Activated T-helper 1 cell treated with anti-CD3 and anti-CD28 coated beads, Interleukin-12 subunit alpha, Interleukin-12 subunit beta, Interleukin-2, Interleukin-4 antibody, amounts not matched to agents 30 ng/mL and 10 ng/mL and 1 ng/mL, durations not matched to agents 14 hours and 24 hours and 36 hours (primary cell): ENCODE data around the gene CBFA2T3. TPM values are rescaled to one million over a fixed set of nuclear protein-coding genes. Genes with fewer than 3 reads are reported as not detected.
"Not testable (repeated sequence)": the region's sequence is repeated elsewhere in the genome, so short reads cannot be mapped to it uniquely, and the experiment has no call there.

Source experiments
- DNase-seq: peaks from one replicate; pipeline ENCODE4 v3.0.0; 2021; ENCODE audit warnings: low spot score
- H3K27ac Mint-ChIP-seq: one replicate; pipeline ENCODE4 v1.8.0; 2021; ENCODE audit warnings: mild to moderate bottlenecking, mixed read lengths
- H3K27me3 Mint-ChIP-seq: one replicate; pipeline ENCODE4 v1.8.0; 2022; ENCODE audit warnings: mild to moderate bottlenecking, moderate library complexity, mixed read lengths; ENCODE audit not compliant: insufficient read depth
- H3K36me3 Mint-ChIP-seq: one replicate; pipeline ENCODE4 v1.8.0; 2021; ENCODE audit warnings: low read depth, mixed read lengths
- H3K4me1 Mint-ChIP-seq: one replicate; pipeline ENCODE4 v1.8.0; 2021; ENCODE audit warnings: low read depth, mixed read lengths
- H3K4me3 Mint-ChIP-seq: one replicate; pipeline ENCODE4 v1.8.0; 2021; ENCODE audit warnings: mild to moderate bottlenecking, moderate library complexity, mixed read lengths
- H3K9me3 Mint-ChIP-seq: one replicate; pipeline ENCODE4 v1.8.0; 2021; ENCODE audit warnings: mixed read lengths
- intact Hi-C: fragments of 100-400 bp; cut with micrococcal nuclease; formaldehyde crosslinking; loops from one replicate; pipeline ENCODE4 v1.15.1; 2024
- total RNA-seq: library from RNA; stranded (reverse); gene quantifications from 2 replicates; pipeline ENCODE4 v1.2.3, GENCODE V29; 2022

The CBFA2T3 gene
- total RNA-seq, 1 donor from 2014 or later, result not detected

DNA sequence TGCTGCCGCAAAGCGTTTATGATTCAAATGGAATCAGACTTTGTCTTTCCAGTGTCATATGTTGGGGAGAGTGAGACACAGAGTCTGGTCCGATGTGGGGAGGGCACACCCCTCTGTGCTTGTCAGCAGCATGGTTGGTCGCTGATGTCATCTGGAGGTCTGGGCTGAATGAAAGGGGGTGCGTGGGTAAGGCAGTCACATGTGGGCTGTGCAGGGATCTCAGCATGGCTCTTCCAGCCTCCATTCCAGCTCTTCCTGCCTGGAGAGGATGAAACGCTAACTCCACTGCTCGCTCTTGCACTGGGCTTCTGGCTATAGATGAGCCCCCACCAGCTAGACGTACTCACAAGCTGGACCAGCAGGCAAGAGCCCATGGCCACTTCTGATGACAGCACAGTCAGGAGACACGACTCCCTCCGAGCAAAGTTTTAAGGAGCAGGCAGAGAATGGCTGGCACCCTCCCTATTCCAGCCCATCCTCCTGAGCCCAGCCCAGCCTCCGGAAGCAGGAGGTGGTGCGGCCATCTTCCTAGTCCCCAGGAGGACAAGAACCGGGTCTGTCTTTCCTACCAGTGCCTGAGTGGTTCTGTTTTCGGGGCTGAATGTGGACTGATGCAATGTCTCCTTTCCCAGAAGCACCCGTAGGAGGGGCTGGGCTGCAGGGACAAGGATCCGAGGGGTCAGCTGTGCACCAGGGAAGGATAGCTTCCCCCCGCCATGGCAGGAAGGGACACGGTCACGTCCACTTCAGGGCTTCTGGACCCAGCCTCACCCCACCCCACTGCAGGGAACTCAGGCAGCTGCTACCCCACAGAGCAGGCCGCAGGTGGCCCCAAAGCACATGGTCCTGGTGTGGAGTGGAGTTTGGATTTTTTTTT is 41.5 kb upstream of the CBFA2T3 start:
- H3K9me3 Mint-ChIP-seq, result peaks cover 10% of the 10 kb centered on the region

GRCh38 chr16:89017543-89018281 is 40.7 kb upstream of the CBFA2T3 start:
- DNase-seq, result no peak
- H3K9me3 Mint-ChIP-seq, result peaks cover 6% of the 10 kb centered on the region
- no peaks in the 10 kb centered on the region for H3K36me3 Mint-ChIP-seq
- peaks cover 3% of the 10 kb centered on the region for H3K27me3 Mint-ChIP-seq
- peaks cover 13% of the 10 kb centered on the region for H3K4me1 Mint-ChIP-seq
- intact Hi-C loops, result no loop called here
- no peak overlapping the region for H3K4me3 Mint-ChIP-seq
- H3K27ac Mint-ChIP-seq, result no peak overlapping the region

More for the DNA sequence above, 41.5 kb upstream of the CBFA2T3 start:
- intact Hi-C loops, result no loop called here
- no peak overlapping the region for H3K27ac Mint-ChIP-seq
- peaks cover 3% of the 10 kb centered on the region for H3K27me3 Mint-ChIP-seq
- no peak overlapping the region for H3K4me3 Mint-ChIP-seq
- peaks cover 18% of the 10 kb centered on the region for H3K4me1 Mint-ChIP-seq
- peaks cover 4% of the 10 kb centered on the region for H3K36me3 Mint-ChIP-seq
- no peak for DNase-seq

DNA sequence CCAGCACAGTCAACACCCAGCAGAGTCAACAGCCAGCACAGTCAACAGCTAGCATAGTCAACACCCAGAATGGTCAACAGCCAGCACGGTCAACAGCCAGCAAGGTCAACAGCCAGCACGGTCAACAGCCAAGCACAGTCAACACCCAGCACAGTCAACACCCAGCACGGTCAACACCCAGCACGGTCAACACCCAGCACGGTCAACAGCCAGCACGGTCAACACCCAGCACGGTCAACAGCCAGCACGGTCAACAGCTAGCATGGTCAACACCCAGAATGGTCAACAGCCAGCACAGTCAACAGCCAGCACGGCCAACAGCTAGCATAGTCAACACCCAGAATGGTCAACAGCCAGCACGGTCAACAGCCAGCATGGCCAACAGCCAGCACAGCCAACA is 39.6 kb upstream of the CBFA2T3 start:
- DNase-seq, H3K36me3 Mint-ChIP-seq, H3K9me3 Mint-ChIP-seq, intact Hi-C loops, H3K4me3 Mint-ChIP-seq, H3K27me3 Mint-ChIP-seq, H3K27ac Mint-ChIP-seq: not testable (repeated sequence)
- peaks cover 13% of the 10 kb centered on the region for H3K4me1 Mint-ChIP-seq

DNA sequence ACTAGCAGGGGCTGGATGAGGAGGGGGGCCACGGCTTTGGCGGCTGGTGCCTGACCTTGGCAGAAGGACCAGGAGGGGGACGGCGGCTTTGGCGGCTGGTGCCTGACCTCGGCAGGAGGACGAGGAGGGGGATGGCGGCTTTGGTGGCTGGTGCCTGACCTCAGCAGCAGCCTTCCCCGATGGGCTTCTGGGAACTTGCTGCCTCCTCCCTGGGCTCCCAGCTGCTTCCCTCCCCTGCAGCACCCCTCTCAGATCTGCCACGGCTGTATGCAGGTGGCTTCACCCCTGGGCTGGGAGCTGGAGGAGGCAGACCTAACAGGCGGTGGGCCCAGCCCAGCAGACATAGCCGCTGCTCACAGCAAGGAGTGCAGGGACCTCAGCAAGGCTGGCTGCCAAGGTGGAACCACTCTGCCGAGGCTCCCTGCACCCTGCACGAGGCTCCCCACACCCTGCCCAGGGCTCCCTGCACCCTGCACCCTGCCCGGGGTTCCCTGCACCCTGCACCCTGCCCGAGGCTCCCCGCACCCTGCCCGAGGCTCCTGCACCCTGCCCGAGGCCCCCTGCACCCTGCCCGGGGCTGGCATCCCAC is 38.4 kb upstream of the CBFA2T3 start:
- Mint-ChIP-seq H3K27me3 (peaks cover 3% of the 10 kb centered on the region), H3K9me3 (peaks cover 6% of the 10 kb centered on the region), H3K27ac (no peak overlapping the region), H3K4me3 (no peak overlapping the region), H3K36me3 (no peaks in the 10 kb centered on the region), H3K4me1 (peaks cover 4% of the 10 kb centered on the region)
- DNase-seq, result no peak
- intact Hi-C loops, result no loop called here

GRCh38 chr16:89014403-89015230 is 37.6 kb upstream of the CBFA2T3 start:
- Mint-ChIP-seq H3K27me3 (peaks cover 3% of the 10 kb centered on the region), H3K36me3 (no peaks in the 10 kb centered on the region), H3K4me1 (peaks cover 1% of the 10 kb centered on the region), H3K4me3 (no peak overlapping the region), H3K27ac (no peak overlapping the region), H3K9me3 (peaks cover 10% of the 10 kb centered on the region)
- no peak for DNase-seq
- intact Hi-C loops, result no loop called here

GRCh38 chr16:89013692-89014402 is 36.8 kb upstream of the CBFA2T3 start:
- H3K27me3 Mint-ChIP-seq, result peaks cover 3% of the 10 kb centered on the region
- intact Hi-C loops, result no loop called here
- peaks cover 14% of the 10 kb centered on the region for H3K9me3 Mint-ChIP-seq
- H3K4me3 Mint-ChIP-seq, result no peak overlapping the region
- peaks cover 1% of the 10 kb centered on the region for H3K36me3 Mint-ChIP-seq
- H3K4me1 Mint-ChIP-seq, result peaks cover 6% of the 10 kb centered on the region
- no peak for DNase-seq
- H3K27ac Mint-ChIP-seq, result no peak overlapping the region

GRCh38 chr16:89013111-89013510 is 36.1 kb upstream of the CBFA2T3 start:
- peaks cover 3% of the 10 kb centered on the region for H3K27me3 Mint-ChIP-seq
- H3K4me3 Mint-ChIP-seq, result no peak overlapping the region
- H3K27ac Mint-ChIP-seq, result no peak overlapping the region
- peaks cover 6% of the 10 kb centered on the region for H3K4me1 Mint-ChIP-seq
- H3K36me3 Mint-ChIP-seq, result peaks cover 1% of the 10 kb centered on the region
- DNase-seq, result no peak
- intact Hi-C loops, result no loop called here
- peaks cover 14% of the 10 kb centered on the region for H3K9me3 Mint-ChIP-seq

- no peak overlapping the region for H3K4me3 Mint-ChIP-seq
- no peak for DNase-seq
- H3K36me3 Mint-ChIP-seq, result peaks cover 1% of the 10 kb centered on the region
- no peak overlapping the region for H3K27ac Mint-ChIP-seq
- H3K4me1 Mint-ChIP-seq, result peaks cover 6% of the 10 kb centered on the region
- intact Hi-C loops, result no loop called here
- peaks cover 14% of the 10 kb centered on the region for H3K9me3 Mint-ChIP-seq
- peaks cover 3% of the 10 kb centered on the region for H3K27me3 Mint-ChIP-seq
Measured at GRCh38 chr16:89012622-89012995, 35.6 kb upstream of the CBFA2T3 start.

GRCh38 chr16:89011909-89012621 is 35.1 kb upstream of the CBFA2T3 start:
- H3K36me3 Mint-ChIP-seq, result peaks cover 1% of the 10 kb centered on the region
- H3K4me1 Mint-ChIP-seq, result peaks cover 6% of the 10 kb centered on the region
- intact Hi-C loops, result no loop called here
- no peak overlapping the region for H3K4me3 Mint-ChIP-seq
- H3K9me3 Mint-ChIP-seq, result peaks cover 14% of the 10 kb centered on the region
- no peak overlapping the region for H3K27ac Mint-ChIP-seq
- no peak for DNase-seq
- H3K27me3 Mint-ChIP-seq, result peaks cover 3% of the 10 kb centered on the region

DNA sequence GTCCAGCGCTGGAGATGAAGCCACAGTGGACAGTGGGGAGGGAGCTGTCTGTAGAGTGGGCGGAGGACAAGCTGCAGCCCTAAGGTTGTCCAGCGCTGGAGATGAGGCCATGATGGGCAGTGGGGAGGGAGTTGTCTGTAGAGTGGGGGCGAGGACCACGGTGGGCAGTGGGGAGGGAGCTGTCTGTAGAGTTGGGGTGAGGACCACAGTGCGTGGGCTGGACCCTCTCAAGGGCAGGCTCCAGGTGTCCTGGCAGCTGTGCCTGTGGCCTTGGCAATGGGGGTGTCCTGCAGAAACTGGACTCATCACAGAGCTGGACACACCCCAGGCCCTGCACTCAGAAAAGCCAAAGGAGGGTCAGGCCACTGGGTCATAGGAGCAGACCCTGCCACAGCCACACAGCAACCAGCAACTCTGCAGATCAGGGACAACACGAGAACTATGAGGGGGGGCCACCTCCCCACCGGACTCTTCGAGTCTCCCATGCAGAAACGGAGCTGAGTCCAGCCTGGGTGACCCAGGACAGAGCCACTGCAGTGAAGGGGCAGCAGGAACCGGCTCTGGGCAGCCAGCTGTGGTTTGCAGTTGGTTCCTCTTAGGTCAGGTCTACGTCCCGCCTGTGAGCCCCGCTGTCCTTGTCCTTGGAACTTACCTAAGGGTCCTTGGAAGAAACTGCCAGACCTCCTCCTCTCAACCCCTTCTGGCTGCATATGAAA is 33.4 kb upstream of the CBFA2T3 start:
- Mint-ChIP-seq H3K27ac (no peak overlapping the region), H3K27me3 (peaks cover 3% of the 10 kb centered on the region), H3K36me3 (peaks cover 1% of the 10 kb centered on the region), H3K9me3 (peaks cover 8% of the 10 kb centered on the region), H3K4me1 (peaks cover 6% of the 10 kb centered on the region), H3K4me3 (no peak overlapping the region)
- intact Hi-C loops, result no loop called here
- DNase-seq, result no peak
